ENCODE results near the gene ABCB8. TPM values are rescaled to one million over a fixed set of nuclear protein-coding genes. Genes with fewer than 3 reads are reported as not detected.
"Not testable (repeated sequence)": the region's sequence is repeated elsewhere in the genome, so short reads cannot be mapped to it uniquely, and the experiment has no call there.

The ABCB8 gene
- total RNA-seq, 4 donors from 2014 or later = 21.0 to 49.0 (median 31.6) TPM

- Histone ChIP-seq H3K27ac (no peak overlapping the region), H3K9me3 (no peaks in the 10 kb centered on the region), H3K36me3 (peaks cover 0 to 81% (median 0%) of the 10 kb centered on the region in 3 donors), H3K4me3 (no peak overlapping the region), H3K27me3 (no peaks in the 10 kb centered on the region), H3K4me1 (peaks cover 0 to 24% (median 9%) of the 10 kb centered on the region in 4 donors)
- DNase-seq (ENCODE audit: low spot score in 2 of 2) = no peak
- TF ChIP-seq EP300 (IDR thresholded peaks at IDR 0.05) (no peak), CTCF (IDR thresholded peaks at IDR 0.05) (no peak), POLR2A (IDR thresholded peaks at IDR 0.05) (no peak)
- WGBS, 2 donors = 68% methylated on average over 17 to 18 of the region's 18 CpGs
Measured at GRCh38 chr7:151039850-151040548, 11.7 kb downstream of the ABCB8 start.

DNA sequence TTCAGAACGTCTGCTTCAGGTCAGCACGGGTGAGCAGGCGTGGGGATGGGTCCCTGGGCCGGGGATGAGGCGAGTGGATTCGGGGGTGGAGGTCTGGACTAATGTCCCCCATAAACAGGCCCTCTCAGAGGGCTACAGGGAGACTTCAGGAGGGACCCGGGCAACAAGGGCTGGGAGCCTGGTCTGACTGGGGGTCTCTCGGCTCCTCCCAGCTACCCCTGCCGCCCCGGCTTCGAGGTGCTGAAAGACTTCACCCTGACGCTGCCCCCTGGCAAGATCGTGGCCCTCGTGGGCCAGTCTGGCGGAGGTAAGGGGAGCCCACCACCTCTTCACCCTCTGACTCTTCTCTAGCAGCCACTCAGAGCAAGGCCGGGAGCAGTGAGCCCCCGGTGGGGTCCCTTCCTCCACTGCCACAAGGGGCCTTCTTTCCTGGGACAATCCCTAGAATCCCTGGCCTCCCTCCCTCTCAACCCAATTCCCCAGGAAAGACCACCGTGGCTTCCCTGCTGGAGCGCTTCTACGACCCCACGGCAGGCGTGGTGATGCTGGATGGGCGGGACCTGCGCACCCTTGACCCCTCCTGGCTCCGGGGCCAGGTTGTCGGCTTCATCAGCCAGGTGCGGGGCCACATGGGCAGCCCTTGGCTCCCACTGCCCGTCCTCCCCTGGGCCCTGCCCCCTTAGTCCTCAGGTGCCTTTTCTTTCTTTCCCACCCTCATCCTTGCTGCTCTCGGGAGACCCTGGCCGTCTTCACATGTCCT is 12.5 kb downstream of the ABCB8 start:
- no peaks in the 10 kb centered on the region for H3K27me3 ChIP-seq
- no peak for DNase-seq (ENCODE audit: low spot score in 2 of 2)
- no peaks in the 10 kb centered on the region for H3K9me3 ChIP-seq
- TF ChIP-seq CTCF (IDR thresholded peaks at IDR 0.05) = no peak
- TF ChIP-seq EP300 (IDR thresholded peaks at IDR 0.05) = no peak
- no peak for TF ChIP-seq POLR2A (IDR thresholded peaks at IDR 0.05)
- peaks cover 0 to 19% (median 9%) of the 10 kb centered on the region in 4 donors for H3K4me1 ChIP-seq
- H3K27ac ChIP-seq = no peak overlapping the region
- WGBS, 2 donors = 87% methylated on average over 29 to 30 of the region's 30 CpGs
- H3K36me3 ChIP-seq = peaks cover 0 to 81% (median 0%) of the 10 kb centered on the region in 3 donors
- H3K4me3 ChIP-seq = no peak overlapping the region

DNA sequence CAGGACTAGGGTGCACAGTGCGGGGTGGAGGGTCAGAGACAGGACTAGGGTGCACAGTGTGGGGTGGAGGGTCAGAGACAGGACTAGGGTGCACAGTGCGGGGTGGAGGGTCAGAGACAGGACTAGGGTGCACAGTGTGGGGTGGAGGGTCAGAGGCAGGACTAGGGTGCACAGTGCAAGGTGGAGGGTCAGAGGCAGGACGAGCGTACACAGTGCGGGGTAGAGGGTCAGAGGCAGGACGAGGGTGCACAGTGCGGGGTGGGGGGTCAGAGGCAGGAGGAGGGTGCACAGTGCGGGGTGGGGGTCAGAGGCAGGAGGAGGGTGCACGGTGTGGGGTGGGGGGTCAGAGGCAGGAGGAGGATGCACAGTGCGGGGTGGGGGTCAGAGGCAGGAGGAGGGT is 15.2 kb downstream of the ABCB8 start:
- DNase-seq (ENCODE audit: low spot score in 2 of 2); H3K4me3 ChIP-seq; H3K27ac ChIP-seq; H3K9me3 ChIP-seq; H3K27me3 ChIP-seq: not testable (repeated sequence)
- H3K4me1 ChIP-seq = peaks cover 0 to 33% (median 18%) of the 10 kb centered on the region in 4 donors
- 84 to 87% methylated on average over 10 of the region's 10 CpGs for WGBS, 2 donors
- peaks cover 0 to 59% (median 0%) of the 10 kb centered on the region in 3 donors for H3K36me3 ChIP-seq

GRCh38 chr7:151043959-151044358 is 15.7 kb downstream of the ABCB8 start:
- 80 to 92% methylated on average over 8 to 17 of the region's 20 CpGs for WGBS, 2 donors
- no peak for TF ChIP-seq POLR2A (IDR thresholded peaks at IDR 0.05)
- no peak for TF ChIP-seq EP300 (IDR thresholded peaks at IDR 0.05)
- TF ChIP-seq CTCF (IDR thresholded peaks at IDR 0.05) = no peak
- Histone ChIP-seq H3K4me3 (no peak overlapping the region), H3K36me3 (peaks cover 0 to 57% (median 0%) of the 10 kb centered on the region in 3 donors), H3K27me3 (no peaks in the 10 kb centered on the region), H3K27ac (no peak overlapping the region), H3K4me1 (peaks cover 0 to 28% (median 15%) of the 10 kb centered on the region in 4 donors), H3K9me3 (no peaks in the 10 kb centered on the region)
- DNase-seq (ENCODE audit: low spot score in 2 of 2) = no peak

GRCh38 chr7:151045262-151045661 is 17.0 kb downstream of the ABCB8 start:
- H3K27ac ChIP-seq = no peak overlapping the region
- 58 to 60% methylated on average over 3 to 7 of the region's 11 CpGs for WGBS, 2 donors
- no peaks in the 10 kb centered on the region for H3K27me3 ChIP-seq
- H3K9me3 ChIP-seq = no peaks in the 10 kb centered on the region
- DNase-seq (ENCODE audit: low spot score in 2 of 2) = no peak
- TF ChIP-seq POLR2A (IDR thresholded peaks at IDR 0.05) = no peak
- no peak for TF ChIP-seq CTCF (IDR thresholded peaks at IDR 0.05)
- no peak for TF ChIP-seq EP300 (IDR thresholded peaks at IDR 0.05)
- no peak overlapping the region for H3K4me3 ChIP-seq
- H3K36me3 ChIP-seq = peaks cover 0 to 57% (median 0%) of the 10 kb centered on the region in 3 donors
- H3K4me1 ChIP-seq = peaks cover 0 to 16% (median 9%) of the 10 kb centered on the region in 4 donors

All from tibial nerve (tissue), 4 donors.